Glutamatergic neuron (in vitro differentiated cells): ENCODE data around the gene CCN2. TPM values are rescaled to one million over a fixed set of nuclear protein-coding genes. Genes with fewer than 3 reads are reported as not detected.

Experiments
- DNase-seq: peaks from one replicate; pipeline ENCODE4 v3.0.0; 2022
- H3K27ac Mint-ChIP-seq: one replicate; pipeline ENCODE4 v1.8.0; 2020; ENCODE audit warnings: mild to moderate bottlenecking, mixed read lengths, inconsistent platforms; ENCODE audit not compliant: unreplicated experiment
- H3K27me3 Mint-ChIP-seq: one replicate; pipeline ENCODE4 v1.8.0; 2020; ENCODE audit warnings: mild to moderate bottlenecking, moderate library complexity, mixed read lengths, inconsistent platforms; ENCODE audit not compliant: unreplicated experiment
- H3K36me3 Mint-ChIP-seq: one replicate; pipeline ENCODE4 v1.8.0; 2020; ENCODE audit warnings: mild to moderate bottlenecking, mixed read lengths, inconsistent platforms; ENCODE audit not compliant: unreplicated experiment
- H3K4me1 Mint-ChIP-seq: one replicate; pipeline ENCODE4 v1.8.0; 2020; ENCODE audit warnings: mild to moderate bottlenecking, low read depth, mixed read lengths, inconsistent platforms; ENCODE audit not compliant: unreplicated experiment
- H3K4me3 Mint-ChIP-seq: one replicate; pipeline ENCODE4 v1.8.0; 2020; ENCODE audit warnings: mild to moderate bottlenecking, mixed read lengths, inconsistent platforms; ENCODE audit not compliant: unreplicated experiment
- H3K9me3 Mint-ChIP-seq: one replicate; pipeline ENCODE4 v1.8.0; 2020; ENCODE audit warnings: mild to moderate bottlenecking, moderate library complexity, mixed read lengths, inconsistent platforms; ENCODE audit not compliant: unreplicated experiment
- CTCF ChIP-seq: fragments of 200-600 bp; sonication (generic); IDR thresholded peaks from one replicate; pipeline ENCODE4 v1.5.0; 2021; ENCODE audit not compliant: partially characterized antibody, unreplicated experiment
- total RNA-seq: library from RNA; stranded (reverse); fragmentation: NEBNext Ultra II Directional; extraction: Animal tissue kit (Norgen Biotek cat#: 25700); gene quantifications from one replicate; pipeline ENCODE4 v1.2.1, GENCODE V29; 2021; ENCODE audit not compliant: unreplicated experiment

Gene CCN2
- total RNA-seq, 1 donor from 2014 or later: 1.2 TPM

GRCh38 chr6:131945971-131946370 lies 5.2 kb downstream of the CCN2 start:
- H3K27ac Mint-ChIP-seq: no peak overlapping the region
- no peak for TF ChIP-seq CTCF
- no peak for DNase-seq
- no peak overlapping the region for H3K4me3 Mint-ChIP-seq
- no peaks in the 10 kb centered on the region for H3K36me3 Mint-ChIP-seq
- no peaks in the 10 kb centered on the region for H3K4me1 Mint-ChIP-seq
- no peaks in the 10 kb centered on the region for H3K9me3 Mint-ChIP-seq
- no peaks in the 10 kb centered on the region for H3K27me3 Mint-ChIP-seq

- Mint-ChIP-seq H3K4me1 (no peaks in the 10 kb centered on the region), H3K4me3 (no peak overlapping the region), H3K27ac (no peak overlapping the region), H3K27me3 (peaks cover 2% of the 10 kb centered on the region), H3K9me3 (peaks cover 3% of the 10 kb centered on the region), H3K36me3 (no peaks in the 10 kb centered on the region)
- DNase-seq: no peak
- TF ChIP-seq CTCF: no peak
Observed at GRCh38 chr6:131937703-131938631, 13.2 kb downstream of the CCN2 start.

GRCh38 chr6:131937226-131937625 lies 13.9 kb downstream of the CCN2 start:
- Mint-ChIP-seq H3K27me3 (peaks cover 2% of the 10 kb centered on the region), H3K36me3 (no peaks in the 10 kb centered on the region), H3K9me3 (peaks cover 3% of the 10 kb centered on the region), H3K27ac (no peak overlapping the region), H3K4me3 (no peak overlapping the region), H3K4me1 (no peaks in the 10 kb centered on the region)
- no peak for TF ChIP-seq CTCF
- DNase-seq: no peak

GRCh38 chr6:131936156-131936555 lies 15.0 kb downstream of the CCN2 start:
- Mint-ChIP-seq H3K27ac (no peak overlapping the region), H3K4me1 (no peaks in the 10 kb centered on the region), H3K27me3 (peaks cover 2% of the 10 kb centered on the region), H3K9me3 (peaks cover 3% of the 10 kb centered on the region), H3K4me3 (no peak overlapping the region), H3K36me3 (no peaks in the 10 kb centered on the region)
- no peak for DNase-seq
- TF ChIP-seq CTCF: no peak

- H3K9me3 Mint-ChIP-seq: peaks cover 4% of the 10 kb centered on the region
- H3K36me3 Mint-ChIP-seq: no peaks in the 10 kb centered on the region
- H3K4me1 Mint-ChIP-seq: no peaks in the 10 kb centered on the region
- no peak for TF ChIP-seq CTCF
- no peak for DNase-seq
- no peak overlapping the region for H3K27ac Mint-ChIP-seq
- H3K27me3 Mint-ChIP-seq: no peaks in the 10 kb centered on the region
- no peak overlapping the region for H3K4me3 Mint-ChIP-seq
Observed at GRCh38 chr6:131931063-131931750, 20.0 kb downstream of the CCN2 start.
